Stimulated activated CD4-positive, alpha-beta T cell treated with anti-CD3 and anti-CD28 coated beads, TNF-alpha, amount 100 ng/mL, for 1 hour (primary cell): ENCODE measurements around the gene WWOX.

Experiments used
- DNase-seq, 3 donors: peaks; one replicate each; pipeline ENCODE4 v3.0.0-alpha.2; 2020; ENCODE audit warnings: low read depth in 3 of 3, low spot score in 1 of 3

Gene WWOX

GRCh38 chr16:78431004-78431670 lies 331.7 kb downstream of the WWOX start:
- DNase-seq: no peak

DNA sequence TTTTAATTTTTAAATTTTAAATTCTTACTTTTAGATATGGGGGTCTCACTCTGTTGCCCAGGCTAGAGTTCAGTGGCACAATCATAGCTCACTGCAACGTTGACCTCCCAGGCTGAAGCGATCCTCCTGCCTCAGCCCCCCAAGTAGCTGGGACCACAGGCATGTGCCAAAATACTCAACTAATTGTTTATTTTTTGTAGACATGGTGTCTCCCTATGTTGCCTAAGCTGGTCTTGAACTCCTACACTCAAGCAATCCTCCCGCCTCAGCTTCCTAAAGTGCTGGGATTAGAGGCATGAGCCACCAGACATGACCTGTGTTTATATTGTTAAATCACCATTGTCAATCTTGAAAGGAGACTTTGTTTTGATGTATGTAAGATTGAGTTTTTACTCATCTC lies 332.2 kb downstream of the WWOX start:
- no peak for DNase-seq

- no peak for DNase-seq
Observed at GRCh38 chr16:78432451-78432850, 333.0 kb downstream of the WWOX start.

DNA sequence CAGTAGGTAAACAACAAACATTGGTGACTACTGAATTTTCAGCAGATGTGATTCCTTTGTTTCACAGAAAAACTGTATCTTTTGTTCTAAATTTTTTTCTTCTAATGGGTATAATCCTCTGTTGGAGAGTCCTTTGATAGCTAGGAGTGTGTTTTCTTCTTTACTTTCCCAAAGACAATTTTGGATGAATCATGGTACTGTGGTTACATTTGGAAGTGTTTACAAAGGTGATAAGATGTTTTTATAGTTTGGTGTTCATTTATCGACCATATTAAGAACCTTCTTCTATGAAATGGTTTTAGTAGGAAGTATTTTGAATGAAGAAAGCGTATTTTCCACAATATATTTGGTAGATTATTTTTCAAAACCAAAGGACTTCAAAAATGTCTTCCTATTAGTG lies 333.7 kb downstream of the WWOX start:
- no peak for DNase-seq

DNA sequence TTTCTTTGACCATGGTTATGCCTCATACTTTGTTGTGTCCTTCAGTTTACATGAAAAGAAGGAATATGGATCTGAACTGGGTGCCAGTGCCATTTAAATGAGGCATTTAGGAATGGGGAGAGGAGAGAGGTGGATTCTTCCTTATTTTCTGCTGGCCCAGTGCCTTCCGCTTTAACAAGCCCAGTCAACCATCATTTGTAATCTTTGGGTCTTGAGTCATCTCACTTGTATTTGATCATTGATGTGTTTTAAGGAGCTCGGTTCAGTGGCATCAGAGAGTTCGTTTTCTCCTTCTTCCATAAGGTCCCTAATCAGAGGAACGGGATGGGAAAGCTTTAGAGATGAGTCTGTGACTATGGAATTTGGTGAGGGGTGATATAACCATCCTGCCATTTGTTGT lies 334.9 kb downstream of the WWOX start:
- DNase-seq: no peak

DNA sequence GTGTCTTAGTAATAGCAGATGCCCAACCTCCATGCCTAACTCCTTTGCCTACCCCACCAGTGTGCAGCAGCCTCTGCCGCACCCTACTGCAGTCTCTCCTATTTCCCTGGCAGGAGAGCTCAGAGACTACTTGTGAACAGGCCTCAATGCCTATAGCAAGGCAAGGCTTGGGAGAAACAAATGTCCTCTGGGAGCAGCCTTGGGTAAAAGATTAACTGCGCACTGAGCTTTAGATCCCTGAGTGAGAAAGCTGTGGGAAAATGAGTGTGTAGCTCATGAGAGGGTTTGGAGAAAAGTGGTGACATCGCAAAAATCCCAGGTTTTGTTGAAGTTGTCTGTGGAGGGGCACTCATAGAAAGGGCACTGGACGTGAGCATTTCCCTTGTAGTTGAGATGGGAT lies 335.8 kb downstream of the WWOX start:
- DNase-seq: no peak

DNA sequence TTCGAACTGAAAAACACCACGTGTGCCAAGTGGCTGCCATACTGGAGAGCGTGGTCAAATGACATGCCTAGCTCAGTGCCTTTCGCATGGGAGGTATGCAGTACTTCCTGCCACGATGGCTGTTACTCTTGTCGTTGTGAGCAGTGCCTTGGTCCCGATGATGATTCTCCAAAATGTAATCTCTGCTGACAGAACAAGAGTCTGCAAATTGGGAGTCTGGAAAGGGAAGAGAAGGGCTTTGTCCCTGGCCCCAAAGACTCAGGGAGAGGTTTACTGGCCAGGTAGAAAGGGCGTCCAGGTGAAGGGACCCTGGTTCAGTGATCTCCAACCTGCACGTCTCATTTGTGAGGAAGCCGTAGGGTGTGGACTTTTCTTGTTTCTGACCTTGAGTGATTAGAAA lies 336.6 kb downstream of the WWOX start:
- no peak for DNase-seq

DNA sequence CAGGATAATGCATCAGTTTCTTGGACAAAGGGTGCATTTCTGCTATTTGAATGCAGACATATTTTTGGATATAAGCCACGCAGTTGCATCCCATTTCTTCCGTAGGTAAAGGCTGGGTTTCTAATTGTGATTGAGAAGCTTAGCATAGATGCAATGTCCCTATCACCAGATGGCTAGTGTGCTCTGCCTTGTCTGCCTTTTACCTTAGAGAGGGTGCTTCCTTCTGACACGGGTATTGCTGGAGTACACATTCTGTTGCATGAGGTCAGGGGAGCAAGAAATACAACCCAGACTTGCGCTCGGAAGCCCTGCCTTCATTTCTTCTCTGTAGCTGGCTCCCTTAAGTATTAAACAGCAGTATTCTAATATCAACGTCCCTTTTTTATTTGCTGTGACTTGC lies 337.4 kb downstream of the WWOX start:
- no peak for DNase-seq

DNA sequence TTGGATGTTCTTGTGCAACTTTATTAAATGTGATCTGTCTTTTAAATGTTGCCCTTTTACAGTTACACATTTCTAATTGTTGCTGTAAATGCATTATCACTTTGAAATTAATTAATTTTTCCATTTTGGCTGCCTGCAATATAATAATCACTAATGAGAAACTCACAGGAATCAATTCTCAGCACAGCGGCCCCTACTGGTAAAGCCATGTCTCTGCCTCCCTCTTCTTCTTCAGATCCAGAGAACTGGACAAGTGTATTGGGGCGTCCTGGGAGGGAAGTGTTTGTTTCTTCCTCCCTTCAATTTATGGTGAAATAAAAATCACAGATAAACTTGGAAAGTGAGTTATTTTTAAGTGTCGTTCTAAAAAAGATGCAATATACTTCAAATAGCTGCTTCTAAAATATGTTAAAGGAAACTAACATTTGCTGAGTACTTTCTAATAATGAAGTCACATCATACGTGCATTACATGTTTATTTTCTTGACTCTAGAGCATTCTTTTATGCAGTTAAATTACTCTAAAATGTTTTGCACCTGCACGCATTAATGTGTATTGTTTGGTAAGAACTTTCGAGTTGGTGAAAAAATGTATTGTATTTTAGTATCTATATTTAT lies 338.0 kb downstream of the WWOX start:
- DNase-seq: peak in 1 of 3 donors; percentile 8

DNA sequence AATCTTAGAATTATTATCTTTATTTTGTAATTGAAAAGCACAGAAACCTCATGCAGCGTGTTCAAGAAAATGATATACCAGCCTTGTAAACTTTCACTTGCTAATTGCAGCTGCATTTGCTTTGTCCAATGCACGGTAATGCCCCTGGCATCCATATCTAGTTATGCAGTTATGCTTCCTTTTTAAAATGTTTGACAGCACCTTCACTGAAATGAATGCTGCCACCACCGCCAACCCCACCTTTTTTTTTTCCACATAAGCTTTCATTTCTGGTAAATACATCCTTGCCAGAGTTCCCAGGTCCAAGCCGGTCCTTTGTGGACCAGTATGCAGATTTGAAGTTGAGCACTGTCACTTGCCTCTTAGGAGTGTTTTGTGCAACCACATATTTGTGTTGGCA lies 338.8 kb downstream of the WWOX start:
- DNase-seq: no peak

GRCh38 chr16:78438632-78439031 lies 339.2 kb downstream of the WWOX start:
- no peak for DNase-seq

DNA sequence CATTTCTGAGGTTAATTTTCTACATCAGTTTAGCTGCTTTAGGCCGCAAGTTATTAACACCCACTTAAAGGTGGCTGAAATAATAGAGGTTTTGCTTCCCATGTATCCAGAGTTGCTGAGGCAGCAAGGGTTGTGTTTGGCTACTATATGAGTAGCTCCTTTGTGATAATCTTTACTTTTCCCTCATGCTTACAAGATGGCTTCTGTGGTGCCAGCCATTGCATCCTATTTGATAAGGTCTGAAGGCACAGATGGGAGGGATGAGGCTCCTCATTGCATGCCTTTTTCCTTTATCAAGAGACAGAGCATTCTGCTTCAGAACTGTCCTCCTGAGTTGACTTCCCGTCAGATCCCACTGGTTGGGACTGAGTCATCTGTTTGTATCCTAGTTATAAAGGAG lies 340.2 kb downstream of the WWOX start:
- DNase-seq: no peak

GRCh38 chr16:78441298-78441697 lies 341.8 kb downstream of the WWOX start:
- DNase-seq: no peak

DNA sequence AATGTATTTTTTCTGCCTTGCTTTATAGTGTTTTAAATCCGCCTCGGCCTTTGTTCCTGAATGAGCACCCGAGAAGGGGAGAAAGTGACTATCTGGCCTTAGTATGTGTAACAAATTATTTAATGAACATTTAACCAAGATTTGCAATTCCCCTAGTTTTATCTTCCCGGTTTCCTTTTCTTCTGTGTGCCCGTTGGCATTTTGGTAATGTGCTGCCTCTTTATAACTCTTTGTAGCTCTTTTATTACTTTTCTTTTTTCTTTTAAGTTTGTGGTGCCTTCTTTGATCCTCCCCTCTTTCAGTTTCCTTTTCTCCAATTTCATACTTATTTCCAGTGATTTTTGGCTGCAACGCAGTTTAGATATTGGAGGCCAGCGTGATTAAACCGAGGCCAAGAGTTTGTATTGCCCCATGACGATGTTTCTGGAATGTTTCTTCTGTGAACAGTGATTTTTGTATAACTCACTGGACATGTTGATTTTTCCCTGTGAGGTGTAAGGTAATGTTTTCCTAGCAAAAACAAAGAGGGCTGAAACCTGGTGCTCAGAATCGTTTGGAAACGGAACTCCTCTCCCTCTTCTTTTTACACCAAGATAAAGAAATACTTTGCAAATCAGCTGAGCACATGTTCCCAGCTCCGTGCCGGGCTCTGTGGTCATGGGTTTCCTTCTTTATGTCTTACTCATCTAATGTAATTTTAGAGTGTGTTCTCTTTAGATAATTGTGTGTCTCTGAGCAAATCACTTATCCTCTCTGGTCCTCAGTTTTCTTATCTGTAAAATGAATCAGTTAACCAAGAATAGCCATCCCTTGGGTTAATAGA lies 344.3 kb downstream of the WWOX start:
- DNase-seq: no peak

GRCh38 chr16:78445818-78446217 lies 346.4 kb downstream of the WWOX start:
- no peak for DNase-seq

GRCh38 chr16:78446486-78446885 lies 347.0 kb downstream of the WWOX start:
- DNase-seq: no peak

- no peak for DNase-seq
Observed at GRCh38 chr16:78446992-78447563, 347.6 kb downstream of the WWOX start.

- DNase-seq: no peak
Observed at GRCh38 chr16:78448658-78449271, 349.3 kb downstream of the WWOX start.

- no peak for DNase-seq
Observed at GRCh38 chr16:78450255-78450654, 350.8 kb downstream of the WWOX start.

GRCh38 chr16:78452025-78452555 lies 352.6 kb downstream of the WWOX start:
- DNase-seq: no peak

- DNase-seq: no peak
Observed at GRCh38 chr16:78455861-78456260, 356.4 kb downstream of the WWOX start.
